Head of caudate nucleus (tissue), 42 donors: ENCODE measurements around the gene OGFOD1.
A peak's percentile ranks its signal among the peaks of the same experiment; 100 is the strongest.

ENCODE experiments used
- DNase-seq, 42 donors: peaks; one replicate each; pipeline versions ENCODE4 v3.0.0 to v3.0.0-alpha.2; 2020 to 2021; ENCODE audit warnings: mixed read lengths in 7 of 42
- intact Hi-C: fragments of 100-400 bp; cut with DNase I; formaldehyde crosslinking; loops from one replicate; pipeline ENCODE4 v1.15.0; 2022

Gene OGFOD1

GRCh38 chr16:56450986-56451752 is at the start of gene OGFOD1, which contains the start of gene NUDT21:
OGFOD1 (plus strand) TSS chr16:56451554; CDS start chr16:56451613, 59 bp downstream.
NUDT21 (minus strand) TSS chr16:56451332; CDS start chr16:56451202, 130 bp downstream.
- peak; percentile 89 to 100 (median 97) for DNase-seq
- intact Hi-C loops, result no loop called here

GRCh38 chr16:56405977-56406672 is 45.2 kb upstream of the OGFOD1 start:
- DNase-seq, result no peak
- intact Hi-C loops, result no loop called here

GRCh38 chr16:56408379-56409098 is 42.8 kb upstream of the OGFOD1 start:
- DNase-seq, result no peak
- intact Hi-C loops, result no loop called here

GRCh38 chr16:56409195-56409594 is 42.2 kb upstream of the OGFOD1 start:
- no peak for DNase-seq
- intact Hi-C loops, result no loop called here

GRCh38 chr16:56411123-56411522 is 40.2 kb upstream of the OGFOD1 start:
- intact Hi-C loops, result no loop called here
- no peak for DNase-seq

GRCh38 chr16:56411624-56412023 is 39.7 kb upstream of the OGFOD1 start:
- no peak for DNase-seq
- intact Hi-C loops, result no loop called here

GRCh38 chr16:56413381-56413780 is 38.0 kb upstream of the OGFOD1 start:
- intact Hi-C loops, result no loop called here

GRCh38 chr16:56414366-56414765 is 37.0 kb upstream of the OGFOD1 start:
- intact Hi-C loops, result no loop called here
- no peak for DNase-seq

More at GRCh38 chr16:56413381-56413780, 38.0 kb upstream of the OGFOD1 start:
- DNase-seq, result peak in 8 of 42 donors; percentile 20 to 65 (median 44)

- intact Hi-C loops, result no loop called here
These were observed 35.5 kb upstream of the OGFOD1 start for GRCh38 chr16:56415875-56416274.

GRCh38 chr16:56417138-56417537 is 34.2 kb upstream of the OGFOD1 start:
- no peak for DNase-seq
- intact Hi-C loops, result no loop called here

More at GRCh38 chr16:56415875-56416274, 35.5 kb upstream of the OGFOD1 start:
- no peak for DNase-seq

GRCh38 chr16:56419740-56420548 is 31.4 kb upstream of the OGFOD1 start:
- no peak for DNase-seq
- intact Hi-C loops, result no loop called here

- DNase-seq, result no peak
- intact Hi-C loops, result no loop called here
These were observed 30.7 kb upstream of the OGFOD1 start for GRCh38 chr16:56420613-56421012.

- no peak for DNase-seq
- intact Hi-C loops, result no loop called here
These were observed 30.0 kb upstream of the OGFOD1 start for GRCh38 chr16:56421313-56421712.

- intact Hi-C loops, result no loop called here
- no peak for DNase-seq
These were observed 29.2 kb upstream of the OGFOD1 start for GRCh38 chr16:56421976-56422669.

GRCh38 chr16:56422896-56423441 is 28.4 kb upstream of the OGFOD1 start:
- peak in 1 of 42 donors; percentile 9 for DNase-seq
- intact Hi-C loops, result no loop called here

- no peak for DNase-seq
- intact Hi-C loops, result no loop called here
These were observed 27.6 kb upstream of the OGFOD1 start for GRCh38 chr16:56423584-56424403.

- intact Hi-C loops, result no loop called here
- peak in 5 of 42 donors; percentile 11 to 20 (median 15) for DNase-seq
These were observed 27.0 kb upstream of the OGFOD1 start for GRCh38 chr16:56424404-56424764.
